NT2/D1 (cell line): ENCODE results near the gene PCYT2.
A peak's percentile ranks its signal among the peaks of the same experiment; 100 is the strongest.

Experiments used
- DNase-seq: peaks from one replicate; pipeline ENCODE4 v3.0.0-alpha.2; 2011; ENCODE audit warnings: low read depth, low spot score
- H3K27me3 ChIP-seq: 2 replicates; pipeline ENCODE4 v1.6.0; 2011; ENCODE audit warnings: mild to moderate bottlenecking; ENCODE audit not compliant: insufficient read length, insufficient read depth
- H3K36me3 ChIP-seq: 2 replicates; pipeline ENCODE4 v1.6.1; 2011; ENCODE audit warnings: mild to moderate bottlenecking, low read length, mixed read lengths; ENCODE audit not compliant: insufficient read depth, insufficient read length
- H3K4me1 ChIP-seq: 2 replicates; pipeline ENCODE4 v1.5.1; 2011; ENCODE audit not compliant: insufficient read depth, insufficient read length
- H3K4me3 ChIP-seq: 2 replicates; pipeline ENCODE4 v1.5.1; 2011; ENCODE audit warnings: low read depth; ENCODE audit not compliant: insufficient read length
- H3K9ac ChIP-seq: 2 replicates; pipeline ENCODE4 v1.6.0; 2011; ENCODE audit warnings: low read depth; ENCODE audit not compliant: insufficient read length
- H3K9me3 ChIP-seq: 2 replicates; pipeline ENCODE4 v1.5.1; 2011; ENCODE audit warnings: mild to moderate bottlenecking, low read length; ENCODE audit not compliant: insufficient read depth
- SUZ12 ChIP-seq: IDR thresholded peaks from 2 replicates; pipeline ENCODE4 v1.6.1; 2011; ENCODE audit not compliant: insufficient read length, insufficient read depth; ENCODE audit errors: extremely low read depth
- YY1 ChIP-seq: IDR thresholded peaks from 2 replicates; pipeline ENCODE4 v1.6.1; 2011; ENCODE audit not compliant: insufficient read length, insufficient read depth
- ZNF274 ChIP-seq: IDR thresholded peaks from 2 replicates; pipeline ENCODE4 v1.6.1; 2011; ENCODE audit warnings: mild to moderate bottlenecking, low read depth, low read length

The PCYT2 gene

DNA sequence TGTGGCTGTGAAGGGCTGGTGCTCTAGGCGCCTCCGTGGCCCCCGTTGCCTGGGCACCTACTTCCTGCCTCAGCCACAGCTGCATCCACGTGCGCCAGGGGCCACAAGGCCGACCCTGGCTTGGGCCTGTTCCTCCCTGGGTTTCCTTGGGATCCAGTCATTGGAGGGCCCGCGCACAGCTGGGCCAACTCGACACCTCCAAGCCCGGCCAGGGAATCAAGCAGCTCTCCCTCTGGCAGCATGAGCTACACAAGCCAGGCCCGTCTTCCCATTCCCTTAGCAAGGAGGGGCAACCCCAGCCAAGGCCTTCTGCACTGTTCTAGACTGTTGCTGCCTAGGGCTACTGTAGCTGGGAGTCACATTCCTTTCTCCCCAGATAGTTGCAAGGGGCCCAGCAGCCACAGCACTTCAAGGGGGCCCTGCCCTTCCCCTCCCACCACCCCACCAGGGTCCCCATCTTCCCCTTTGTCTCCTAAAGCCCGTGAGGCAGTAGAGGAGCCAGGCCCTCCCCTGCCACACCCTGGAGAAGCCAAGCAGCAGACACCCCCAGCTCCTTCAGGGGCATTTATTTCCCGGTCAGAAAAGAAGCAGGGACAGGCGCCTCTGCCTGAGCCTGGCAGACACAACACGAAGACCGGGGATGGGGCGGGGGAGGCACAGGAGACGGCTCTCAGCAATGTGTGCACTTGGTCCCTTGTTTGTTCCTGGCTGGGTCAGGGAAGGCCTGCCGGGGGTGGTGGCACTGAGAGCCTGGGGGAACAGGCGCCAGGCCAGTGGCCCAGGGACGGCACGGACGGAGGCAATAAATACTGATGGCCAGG, 43.8 kb downstream of the PCYT2 start:
- peak overlapping the region; percentile 86 for H3K9ac ChIP-seq
- H3K27me3 ChIP-seq = no peaks in the 10 kb centered on the region
- DNase-seq = no peak
- peaks cover 72% of the 10 kb centered on the region for H3K36me3 ChIP-seq
- TF ChIP-seq YY1 (no peak), SUZ12 (no peak), ZNF274 (no peak)
- no peaks in the 10 kb centered on the region for H3K9me3 ChIP-seq
- no peak overlapping the region for H3K4me3 ChIP-seq
- H3K4me1 ChIP-seq = peaks cover 42% of the 10 kb centered on the region

DNA sequence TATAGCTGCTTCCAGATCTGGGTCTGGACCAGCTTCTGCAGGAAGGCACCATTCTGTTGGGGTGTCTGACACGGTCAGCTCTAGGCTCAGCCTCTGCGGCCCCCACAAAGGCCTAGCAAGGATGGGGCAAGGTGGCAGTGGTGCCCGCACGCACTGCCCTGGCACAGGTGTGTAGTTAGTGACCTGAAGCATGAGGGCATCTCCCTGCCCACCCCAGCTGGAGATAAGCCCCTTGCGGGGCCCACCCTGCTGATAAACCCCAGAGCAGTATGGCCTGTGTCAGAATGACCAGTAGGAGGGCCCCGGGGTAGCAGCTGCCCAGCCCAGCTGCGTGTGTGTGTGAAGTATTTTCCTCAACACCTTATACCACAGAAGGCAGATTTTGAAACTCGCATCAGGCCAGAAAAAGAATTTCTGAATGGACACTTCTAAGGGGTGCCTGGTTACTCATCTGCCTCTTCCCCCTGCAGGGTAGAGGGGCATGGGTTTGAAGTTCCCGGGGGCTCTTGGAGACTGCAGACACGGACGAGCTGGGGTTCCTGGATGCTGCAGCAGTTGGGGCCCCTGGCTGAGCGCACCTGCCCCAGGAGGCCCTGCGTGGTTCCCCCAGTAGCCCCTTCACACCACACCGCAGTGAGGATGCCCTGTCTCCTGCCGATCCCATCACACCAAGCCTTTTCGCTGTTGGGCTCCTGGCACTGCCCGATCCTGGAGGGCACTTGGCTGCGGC, 44.6 kb downstream of the PCYT2 start:
- Histone ChIP-seq H3K4me1 (peaks cover 42% of the 10 kb centered on the region), H3K27me3 (no peaks in the 10 kb centered on the region), H3K9me3 (no peaks in the 10 kb centered on the region), H3K4me3 (no peak overlapping the region), H3K9ac (peak overlapping the region; percentile 77), H3K36me3 (peaks cover 76% of the 10 kb centered on the region)
- TF ChIP-seq ZNF274 = no peak
- TF ChIP-seq YY1 = no peak
- no peak for TF ChIP-seq SUZ12
- no peak for DNase-seq

DNA sequence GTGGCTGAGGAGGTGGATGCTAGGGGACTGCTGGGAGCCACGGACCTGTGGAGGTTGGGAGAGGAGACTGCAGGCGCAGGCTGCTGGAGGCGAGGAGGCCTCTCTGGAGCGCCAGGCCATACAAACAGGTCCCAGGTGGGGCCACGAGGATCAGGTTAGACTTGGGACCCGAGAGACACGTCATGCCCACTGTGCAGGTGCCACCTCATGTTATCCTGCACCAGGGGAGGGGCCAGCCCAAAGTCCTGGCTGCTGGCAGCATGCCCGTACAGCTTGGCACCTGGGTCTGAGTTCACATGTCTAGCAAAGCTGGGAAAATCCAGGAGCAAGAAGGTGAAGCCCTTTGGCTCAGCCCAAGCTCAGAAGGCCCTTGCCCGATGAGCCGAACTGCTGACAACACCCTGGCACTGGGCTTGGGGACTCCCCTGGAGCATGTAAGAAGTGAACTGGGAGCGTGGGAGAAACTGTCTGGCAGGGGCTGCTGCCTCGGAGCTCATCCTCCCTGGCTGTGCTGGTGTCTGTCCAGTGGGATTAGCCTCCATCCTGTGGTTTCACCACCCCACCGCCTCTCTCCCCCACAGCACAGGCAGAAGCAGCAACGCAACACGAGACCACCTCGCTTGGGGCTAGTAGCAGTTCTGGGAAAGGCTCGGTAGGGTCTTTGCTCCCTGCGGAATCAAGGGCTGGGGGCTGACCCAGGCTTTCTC, 45.3 kb downstream of the PCYT2 start:
- DNase-seq = no peak
- Histone ChIP-seq H3K9ac (peak overlapping the region; percentile 58), H3K4me1 (peaks cover 42% of the 10 kb centered on the region), H3K4me3 (no peak overlapping the region), H3K27me3 (no peaks in the 10 kb centered on the region), H3K36me3 (peaks cover 76% of the 10 kb centered on the region), H3K9me3 (no peaks in the 10 kb centered on the region)
- no peak for TF ChIP-seq ZNF274
- TF ChIP-seq YY1 = no peak
- TF ChIP-seq SUZ12 = no peak

DNA sequence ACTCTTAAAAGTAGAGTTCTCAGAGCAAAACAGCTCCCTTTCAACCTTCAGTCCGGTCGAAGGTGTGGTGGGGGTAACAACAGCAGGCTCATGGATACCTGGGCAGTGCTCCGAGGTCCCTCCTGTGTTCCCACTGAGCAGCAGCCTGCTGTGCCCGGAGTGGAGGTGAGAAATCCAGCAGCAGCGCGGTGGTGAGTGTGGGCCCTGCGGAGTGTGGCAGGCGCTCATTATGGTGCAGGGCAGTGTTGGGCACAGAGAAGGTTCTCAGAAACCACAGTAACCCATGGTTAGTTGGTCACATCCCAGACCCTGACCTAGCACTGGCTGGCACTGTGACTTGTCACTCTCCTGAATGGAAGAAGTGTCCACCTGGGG, 45.9 kb downstream of the PCYT2 start:
- Histone ChIP-seq H3K4me1 (peaks cover 42% of the 10 kb centered on the region), H3K36me3 (peaks cover 73% of the 10 kb centered on the region)
- DNase-seq = no peak

DNA sequence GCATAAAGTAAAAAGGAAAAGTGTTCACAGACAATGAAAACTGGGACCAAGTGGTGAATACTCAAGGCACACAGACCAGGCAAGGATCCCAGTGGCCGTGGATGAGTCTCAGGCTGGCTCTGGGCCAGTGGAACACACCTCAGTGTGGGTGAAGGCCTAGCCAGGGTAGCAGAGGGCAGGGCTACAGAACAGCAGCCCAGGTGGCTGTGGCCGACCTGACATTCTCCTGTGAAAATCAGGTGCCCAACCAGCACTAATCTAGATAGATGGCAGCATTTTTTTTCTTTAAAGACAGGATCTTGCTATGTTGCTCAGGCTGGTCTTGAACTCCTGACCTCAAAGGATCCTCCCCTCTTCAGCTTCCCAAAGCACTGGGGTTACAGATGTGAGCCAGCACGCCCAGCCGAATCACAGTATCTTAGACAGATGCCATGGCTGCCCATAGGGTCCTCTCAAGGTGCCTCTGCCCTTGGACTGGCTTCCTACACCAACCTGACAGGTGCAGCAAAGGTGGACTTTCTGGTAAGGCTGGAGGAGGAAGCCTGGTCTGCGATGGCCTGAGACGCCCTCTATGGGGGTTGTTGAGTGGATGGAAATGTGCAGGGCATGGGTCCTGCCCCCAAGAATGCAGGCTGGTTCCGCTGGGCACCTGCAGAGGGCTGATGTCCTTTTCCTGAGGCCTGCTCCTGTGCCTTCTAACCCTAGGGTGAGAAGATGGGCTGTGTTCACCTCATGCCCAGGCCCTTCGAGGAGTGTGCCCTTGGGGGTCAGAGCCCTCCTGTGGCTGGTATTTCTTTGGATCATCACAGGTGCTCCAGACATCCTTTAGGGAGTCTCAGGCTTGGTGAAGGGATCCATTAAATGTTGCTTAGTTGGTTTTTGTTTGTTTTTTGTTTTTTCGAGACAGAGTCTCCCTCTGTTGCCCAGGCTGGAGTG, 47.1 kb downstream of the PCYT2 start:
- Histone ChIP-seq H3K4me1 (peaks cover 38% of the 10 kb centered on the region), H3K9me3 (no peaks in the 10 kb centered on the region), H3K36me3 (peaks cover 67% of the 10 kb centered on the region), H3K4me3 (no peak overlapping the region), H3K9ac (peak overlapping the region; percentile 34), H3K27me3 (no peaks in the 10 kb centered on the region)
- TF ChIP-seq SUZ12 (no peak), ZNF274 (no peak), YY1 (no peak)
- DNase-seq = no peak

More for the DNA sequence above, 45.9 kb downstream of the PCYT2 start:
- Histone ChIP-seq H3K9ac (peak overlapping the region; percentile 58), H3K4me3 (no peak overlapping the region), H3K9me3 (no peaks in the 10 kb centered on the region), H3K27me3 (no peaks in the 10 kb centered on the region)
- no peak for TF ChIP-seq SUZ12
- TF ChIP-seq YY1 = no peak
- TF ChIP-seq ZNF274 = no peak

- Histone ChIP-seq H3K9ac (peak overlapping the region; percentile 61), H3K4me3 (no peak overlapping the region), H3K4me1 (peaks cover 37% of the 10 kb centered on the region), H3K36me3 (peaks cover 69% of the 10 kb centered on the region), H3K27me3 (no peaks in the 10 kb centered on the region), H3K9me3 (no peaks in the 10 kb centered on the region)
- DNase-seq = no peak
- TF ChIP-seq SUZ12 (no peak), ZNF274 (no peak), YY1 (no peak)
Measured at GRCh38 chr17:81863123-81863675, 48.0 kb downstream of the PCYT2 start.
